ENCODE results near the gene NDUFV1. TPM values are rescaled to one million over a fixed set of nuclear protein-coding genes. Genes with fewer than 3 reads are reported as not detected.
A peak's percentile ranks its signal among the peaks of the same experiment; 100 is the strongest.

NDUFV1 gene
- polyA plus RNA-seq, 2 of the 4 experiments (the other 2 are of a cell fraction) = 95.1 to 163 TPM

DNA sequence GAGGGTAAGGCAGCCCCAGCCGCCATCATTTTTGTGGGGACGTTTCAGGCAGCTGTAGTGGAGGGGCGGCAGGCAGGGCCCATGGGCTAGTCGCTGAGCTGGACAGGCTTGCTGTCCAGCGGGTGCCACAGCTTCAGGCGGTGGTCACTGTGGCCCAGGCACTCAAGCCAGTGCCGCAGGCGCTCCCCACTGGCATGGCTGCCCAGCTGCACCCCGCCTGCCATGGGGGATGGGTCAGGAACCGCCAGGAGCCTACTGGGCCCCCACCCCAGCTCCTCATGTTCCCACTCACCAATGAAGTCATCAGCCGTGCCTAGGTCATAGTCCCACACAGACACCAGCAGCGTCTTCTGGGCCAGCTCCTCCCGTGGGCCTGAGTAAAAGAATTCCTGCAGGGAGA, 6.0 kb downstream of the NDUFV1 start (continued):
- TF ChIP-seq, protein P1, sequence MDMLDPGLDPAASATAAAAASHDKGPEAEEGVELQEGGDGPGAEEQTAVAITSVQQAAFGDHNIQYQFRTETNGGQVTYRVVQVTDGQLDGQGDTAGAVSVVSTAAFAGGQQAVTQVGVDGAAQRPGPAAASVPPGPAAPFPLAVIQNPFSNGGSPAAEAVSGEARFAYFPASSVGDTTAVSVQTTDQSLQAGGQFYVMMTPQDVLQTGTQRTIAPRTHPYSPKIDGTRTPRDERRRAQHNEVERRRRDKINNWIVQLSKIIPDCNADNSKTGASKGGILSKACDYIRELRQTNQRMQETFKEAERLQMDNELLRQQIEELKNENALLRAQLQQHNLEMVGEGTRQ (IDR thresholded peaks at IDR 0.05) = no peak
- TF ChIP-seq, protein P2, sequence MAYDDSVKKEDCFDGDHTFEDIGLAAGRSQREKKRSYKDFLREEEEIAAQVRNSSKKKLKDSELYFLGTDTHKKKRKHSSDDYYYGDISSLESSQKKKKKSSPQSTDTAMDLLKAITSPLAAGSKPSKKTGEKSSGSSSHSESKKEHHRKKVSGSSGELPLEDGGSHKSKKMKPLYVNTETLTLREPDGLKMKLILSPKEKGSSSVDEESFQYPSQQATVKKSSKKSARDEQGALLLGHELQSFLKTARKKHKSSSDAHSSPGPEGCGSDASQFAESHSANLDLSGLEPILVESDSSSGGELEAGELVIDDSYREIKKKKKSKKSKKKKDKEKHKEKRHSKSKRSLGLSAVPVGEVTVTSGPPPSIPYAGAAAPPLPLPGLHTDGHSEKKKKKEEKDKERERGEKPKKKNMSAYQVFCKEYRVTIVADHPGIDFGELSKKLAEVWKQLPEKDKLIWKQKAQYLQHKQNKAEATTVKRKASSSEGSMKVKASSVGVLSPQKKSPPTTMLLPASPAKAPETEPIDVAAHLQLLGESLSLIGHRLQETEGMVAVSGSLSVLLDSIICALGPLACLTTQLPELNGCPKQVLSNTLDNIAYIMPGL (CRISPR knock-in tag; IDR thresholded peaks at IDR 0.05; ENCODE audit: borderline replicate concordance) = no peak
- TF ChIP-seq EHF (CRISPR knock-in tag; IDR thresholded peaks at IDR 0.05) (no peak), CBX8 (IDR thresholded peaks at IDR 0.05) (no peak)

DNA sequence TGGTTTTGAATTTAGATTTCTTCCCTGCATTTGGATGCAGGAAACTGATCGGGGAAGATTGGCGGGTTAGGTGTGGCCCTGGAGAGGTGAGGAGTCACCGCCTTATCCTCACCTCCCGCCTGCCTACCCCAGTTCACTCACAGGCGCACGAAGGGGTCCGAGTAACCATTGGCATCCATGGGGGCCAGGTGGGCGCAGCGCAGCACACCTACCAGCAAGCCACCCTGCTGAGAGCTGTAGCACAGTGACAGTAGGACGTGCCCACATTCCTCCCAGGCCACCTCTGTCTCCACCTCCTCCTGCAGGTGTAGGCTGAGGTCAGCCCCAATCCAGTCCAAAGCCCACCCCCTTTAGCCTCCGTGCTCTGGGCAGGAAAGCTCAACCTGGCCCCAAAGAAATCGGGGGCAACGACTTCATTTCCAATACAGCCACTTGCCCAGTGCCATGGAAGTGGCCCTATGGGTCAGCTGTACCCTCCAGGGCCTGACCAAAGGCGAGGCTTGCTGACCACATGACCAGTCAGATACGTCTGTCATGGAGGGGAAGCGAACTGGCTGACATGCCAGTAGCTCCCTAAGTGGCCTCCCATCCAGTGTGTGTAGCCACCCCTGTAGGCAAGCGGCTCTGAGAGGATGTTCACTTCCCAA, 6.7 kb downstream of the NDUFV1 start:
- POLR2A ChIA-PET = interaction anchor here (1.7 kb wide), 1 partner anchor 16 kb away, joined by 9 read pairs; the partner anchor contains the start of gene NUDT8
- ATAC-seq = no peak

DNA sequence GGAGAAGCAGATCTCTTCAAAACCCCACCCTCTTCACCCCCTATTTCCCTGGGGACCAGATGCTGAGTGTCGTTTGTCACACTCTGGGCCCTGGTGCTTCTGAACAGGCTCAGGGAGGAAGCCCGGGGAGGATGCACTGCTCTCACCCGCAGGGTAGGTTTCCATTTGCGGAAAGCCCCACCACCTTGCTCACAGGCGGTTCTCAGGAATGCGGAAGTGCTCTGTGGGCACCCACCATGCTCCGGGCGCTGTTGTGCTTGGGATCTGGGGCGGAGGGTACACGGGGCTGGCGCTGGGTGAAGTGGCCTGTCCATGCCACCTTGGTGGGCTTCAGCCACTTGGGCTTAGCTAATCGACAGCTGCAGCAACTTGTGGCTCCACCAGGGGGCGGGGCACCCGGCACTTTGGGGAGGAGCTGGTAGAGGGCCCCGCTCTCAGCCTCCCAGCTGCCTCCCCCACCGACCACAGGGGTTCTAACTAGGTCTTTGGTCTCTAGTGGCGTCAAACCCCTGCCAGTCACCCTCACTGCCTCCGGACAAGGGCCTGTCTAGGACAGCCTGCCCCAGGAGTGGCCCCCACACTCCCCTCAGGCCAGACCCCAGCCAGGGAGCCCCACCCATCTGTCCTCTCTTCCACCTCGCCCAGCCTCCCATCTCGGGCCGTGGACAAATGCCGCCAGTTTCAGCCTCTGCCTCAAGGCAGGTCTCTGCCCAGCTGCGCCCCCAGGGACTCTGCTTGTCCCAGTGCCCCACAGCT, 7.4 kb downstream of the NDUFV1 start:
- Histone ChIP-seq H3K4me2 (no peak overlapping the region), H3K4me3 (no peak overlapping the region), H3K9me3 (no peaks in the 10 kb centered on the region), H3K27ac (no peak overlapping the region; a peak in 1 of 6 replicates), H3K4me1 (no peaks in the 10 kb centered on the region)
- ChIA-PET POLR2A (interaction anchor here (1.7 kb wide), 1 partner anchor 16 kb away, joined by 9 read pairs; the partner anchor contains the start of gene NUDT8), CTCF (interaction anchor here (0.8 to 10.2 kb wide), 30 partner anchors 8 to 291 kb away, joined by 3 to 181 read pairs (median 4); partner anchors contain the start of genes GSTP1, NUDT8 and PPP1CA)
- ATAC-seq (peak; percentile 55 to 82; a peak in 5 of 6 replicates), FAIRE-seq (no peak), DNase-seq (ENCODE audit: low read depth in 1 of 2, low spot score in 1 of 2) (peak in 1 of 2 experiments; percentile 46)
- no peak for TF ChIP-seq FOSB (CRISPR knock-in tag; IDR thresholded peaks at IDR 0.05)
- TF ChIP-seq RAD21 (conservative IDR thresholded peaks at IDR 0.05 in 1 of 2, IDR thresholded peaks at IDR 0.05 in 1 of 2) = 0 out of 5 replicates have a peak, but pooled peaks of 1 of the 2 experiments have one; percentile 27
- no peak for TF ChIP-seq BHLHE40 (IDR thresholded peaks at IDR 0.05; ENCODE audit: low read depth, low read length)
- TF ChIP-seq, protein P3, sequence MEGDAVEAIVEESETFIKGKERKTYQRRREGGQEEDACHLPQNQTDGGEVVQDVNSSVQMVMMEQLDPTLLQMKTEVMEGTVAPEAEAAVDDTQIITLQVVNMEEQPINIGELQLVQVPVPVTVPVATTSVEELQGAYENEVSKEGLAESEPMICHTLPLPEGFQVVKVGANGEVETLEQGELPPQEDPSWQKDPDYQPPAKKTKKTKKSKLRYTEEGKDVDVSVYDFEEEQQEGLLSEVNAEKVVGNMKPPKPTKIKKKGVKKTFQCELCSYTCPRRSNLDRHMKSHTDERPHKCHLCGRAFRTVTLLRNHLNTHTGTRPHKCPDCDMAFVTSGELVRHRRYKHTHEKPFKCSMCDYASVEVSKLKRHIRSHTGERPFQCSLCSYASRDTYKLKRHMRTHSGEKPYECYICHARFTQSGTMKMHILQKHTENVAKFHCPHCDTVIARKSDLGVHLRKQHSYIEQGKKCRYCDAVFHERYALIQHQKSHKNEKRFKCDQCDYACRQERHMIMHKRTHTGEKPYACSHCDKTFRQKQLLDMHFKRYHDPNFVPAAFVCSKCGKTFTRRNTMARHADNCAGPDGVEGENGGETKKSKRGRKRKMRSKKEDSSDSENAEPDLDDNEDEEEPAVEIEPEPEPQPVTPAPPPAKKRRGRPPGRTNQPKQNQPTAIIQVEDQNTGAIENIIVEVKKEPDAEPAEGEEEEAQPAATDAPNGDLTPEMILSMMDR (IDR thresholded peaks at IDR 0.05) = peak; percentile 54
- TF ChIP-seq SMC3 (IDR thresholded peaks at IDR 0.05) = peak; percentile 35; the same call in 1 of the 3 replicates
- 68% methylated on average over 18 of the region's 23 CpGs for WGBS (ENCODE audit: missing lambda C conversion rate)

More for the DNA sequence above, 6.7 kb downstream of the NDUFV1 start:
- DNase-seq (ENCODE audit: low read depth in 1 of 2, low spot score in 1 of 2) (no peak), FAIRE-seq (no peak)
- Histone ChIP-seq H3K4me1 (no peaks in the 10 kb centered on the region), H3K4me2 (no peak overlapping the region), H3K9me3 (no peaks in the 10 kb centered on the region), H3K27ac (no peak overlapping the region), H3K4me3 (no peak overlapping the region)
- CTCF ChIA-PET = interaction anchor here (0.8 to 10.2 kb wide), 22 partner anchors 9 to 291 kb away, joined by 3 to 181 read pairs (median 4); partner anchors contain the start of genes GSTP1 and NUDT8
- TF ChIP-seq ESRRA (IDR thresholded peaks at IDR 0.05; ENCODE audit: borderline replicate concordance, low read length) = no peak
- TF ChIP-seq RFX5 (IDR thresholded peaks at IDR 0.05) = no peak
- TF ChIP-seq GATA3 (IDR thresholded peaks at IDR 0.05; ENCODE audit: borderline replicate concordance) = no peak
- TF ChIP-seq HEYL (CRISPR knock-in tag; IDR thresholded peaks at IDR 0.05) = no peak
- no peak for TF ChIP-seq NPAS2 (CRISPR knock-in tag; IDR thresholded peaks at IDR 0.05; ENCODE audit: borderline replicate concordance)
- TF ChIP-seq ZFP36 (IDR thresholded peaks at IDR 0.05; ENCODE audit: borderline replicate concordance, partially characterized antibody) = no peak
- no peak for TF ChIP-seq HOXA7 (CRISPR knock-in tag; IDR thresholded peaks at IDR 0.05)
- TF ChIP-seq, protein P4, sequence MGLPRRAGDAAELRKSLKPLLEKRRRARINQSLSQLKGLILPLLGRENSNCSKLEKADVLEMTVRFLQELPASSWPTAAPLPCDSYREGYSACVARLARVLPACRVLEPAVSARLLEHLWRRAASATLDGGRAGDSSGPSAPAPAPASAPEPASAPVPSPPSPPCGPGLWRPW (IDR thresholded peaks at IDR 0.05) = no peak
- TF ChIP-seq MAZ (IDR thresholded peaks at IDR 0.05; ENCODE audit: borderline replicate concordance, low read depth, low read length) = no peak
- TF ChIP-seq, protein P1 (IDR thresholded peaks at IDR 0.05) = no peak
- TF ChIP-seq, protein P3 (IDR thresholded peaks at IDR 0.05) = no peak
- TF ChIP-seq SREBF2 (IDR thresholded peaks at IDR 0.05) = no peak
- TF ChIP-seq NR3C1 (IDR thresholded peaks at IDR 0.05) = no peak
- no peak for TF ChIP-seq FOSB (CRISPR knock-in tag; IDR thresholded peaks at IDR 0.05)
- TF ChIP-seq CHD4 (IDR thresholded peaks at IDR 0.05; ENCODE audit: borderline replicate concordance) = no peak
- no peak for TF ChIP-seq EHMT2 (IDR thresholded peaks at IDR 0.05; ENCODE audit: low read depth)
- no peak for TF ChIP-seq ZC3H11A (IDR thresholded peaks at IDR 0.05)
- no peak for TF ChIP-seq MYC (IDR thresholded peaks at IDR 0.05; ENCODE audit: borderline replicate concordance, low read length)
- TF ChIP-seq CHD2 (IDR thresholded peaks at IDR 0.05; ENCODE audit: low read length, partially characterized antibody) = no peak
- 85% methylated on average over 17 of the region's 17 CpGs for WGBS (ENCODE audit: missing lambda C conversion rate)
